Spleen (tissue), 7 donors: ENCODE results near the gene ARMC6.

Experiments
- CTCF ChIP-seq, 11 experiments: fragments of 200-600 bp in 7 of 11; fragments of 450-650 bp in 4 of 11; sonication (generic) in 4 of 11; IDR thresholded peaks in 8 of 11; conservative IDR thresholded peaks in 3 of 11; 1 replicate in 7 of 11; 2 replicates in 4 of 11; pipeline versions ENCODE4 v1.4.0 to v1.8.0; 2016 to 2021; ENCODE audit warnings: antibody characterized with exemption in 11 of 11, inconsistent platforms in 4 of 11, mild to moderate bottlenecking in 1 of 11
- POLR2A ChIP-seq, 3 donors: fragments of 450-650 bp; IDR thresholded peaks; one replicate each; pipeline ENCODE4 v1.5.1; 2017; ENCODE audit warnings: antibody characterized with exemption in 3 of 3, mild to moderate bottlenecking in 1 of 3
- POLR2AphosphoS5 ChIP-seq, 3 donors: sonication (generic); formaldehyde crosslinking; IDR thresholded peaks; one replicate each; pipeline ENCODE4 v1.5.1; 2017; ENCODE audit warnings: antibody characterized with exemption in 3 of 3
- donor health status: DM: no; HTN: no; CAD: no; lungs with moderate emphysema.
- donor health status: DM: no; HTN: no; CAD: no.
- donor health status: DM: no; HTN: no; CAD: no.

- no peak for TF ChIP-seq CTCF (IDR thresholded peaks at IDR 0.05 in 8 of 11, conservative IDR thresholded peaks at IDR 0.05 in 3 of 11)
- TF ChIP-seq POLR2A (IDR thresholded peaks at IDR 0.05): no peak
- TF ChIP-seq POLR2AphosphoS5 (IDR thresholded peaks at IDR 0.05): no peak
These were observed 45.9 kb upstream of the ARMC6 start for GRCh38 chr19:18987456-18987855.
